Stimulated activated CD8-positive, alpha-beta memory T cell treated with anti-CD3 and anti-CD28 coated beads, Interleukin-15, amount 100 ng/mL, for 24 hours (primary cell): ENCODE data around the gene SPRR5.

Experiments
- DNase-seq: peaks from one replicate; pipeline ENCODE4 v3.0.0-alpha.2; 2020; ENCODE audit warnings: low read depth

SPRR5 gene

DNA sequence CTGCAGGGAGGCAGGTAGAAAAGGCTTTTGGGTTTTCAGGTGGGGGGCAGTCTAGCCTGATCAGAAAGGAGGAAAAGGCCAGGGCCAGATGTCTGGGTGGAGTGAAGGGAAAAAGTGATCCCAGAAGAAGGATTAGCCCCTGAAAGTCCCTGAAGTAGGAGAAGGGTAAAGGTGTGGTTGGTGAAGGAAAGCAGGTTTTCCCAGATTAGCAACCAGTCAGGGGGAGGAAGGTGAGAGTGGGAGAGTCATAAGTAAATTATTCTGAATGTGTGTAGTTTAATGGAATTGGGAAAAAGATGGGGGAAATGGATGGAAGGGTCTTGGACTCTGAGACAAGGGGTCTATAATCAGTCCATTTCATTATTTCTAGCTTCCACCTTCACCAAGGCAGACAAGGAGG lies 36.2 kb downstream of the SPRR5 start:
- DNase-seq = no peak

DNA sequence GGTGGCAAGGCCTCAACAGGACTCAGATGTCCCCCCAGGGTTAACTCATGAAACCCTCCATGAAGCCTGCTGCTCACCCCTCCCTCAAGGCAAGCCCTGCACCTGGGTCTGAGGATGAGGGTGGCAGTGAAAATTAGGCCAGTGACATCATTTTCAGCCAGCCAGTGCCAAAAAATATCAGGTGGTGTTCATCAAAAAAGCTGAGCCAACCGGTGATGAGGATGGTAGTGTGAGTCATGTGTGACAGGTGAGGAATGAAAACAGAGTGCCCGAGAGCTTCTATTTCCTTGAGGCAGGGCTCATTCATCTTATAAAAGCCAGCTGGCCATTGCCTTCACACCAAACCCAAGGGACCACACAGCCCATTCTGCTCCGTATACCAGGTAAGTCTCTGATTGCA lies 36.7 kb downstream of the SPRR5 start, which contains the start of gene SPRR1A:
TSS of gene SPRR1A (plus strand) at position 339 of the 400 bp plus-strand sequence. CDS start 1,150 bp downstream, outside the sequence.
- DNase-seq = no peak

- no peak for DNase-seq
These were observed 39.6 kb downstream of the SPRR5 start for GRCh38 chr1:152986578-152986977.

GRCh38 chr1:152993186-152993585 lies 46.2 kb downstream of the SPRR5 start:
- DNase-seq = no peak

GRCh38 chr1:152995842-152996241 lies 48.8 kb downstream of the SPRR5 start:
- no peak for DNase-seq

GRCh38 chr1:152996633-152997400 lies 49.8 kb downstream of the SPRR5 start:
- DNase-seq = no peak

- no peak for DNase-seq
These were observed 50.9 kb downstream of the SPRR5 start for GRCh38 chr1:152997901-152998300.

- DNase-seq = no peak
These were observed 51.5 kb downstream of the SPRR5 start for GRCh38 chr1:152998476-152998875.
